KG1 (cell line): ENCODE measurements around the gene PSMB9.
"Not testable (repeated sequence)": the region's sequence is repeated elsewhere in the genome, so short reads cannot be mapped to it uniquely, and the experiment has no call there.

Experiments
- DNase-seq: peaks from one replicate; lab custom pipeline; 2025; lab: John Stamatoyannopoulos, UW

PSMB9 gene

DNA sequence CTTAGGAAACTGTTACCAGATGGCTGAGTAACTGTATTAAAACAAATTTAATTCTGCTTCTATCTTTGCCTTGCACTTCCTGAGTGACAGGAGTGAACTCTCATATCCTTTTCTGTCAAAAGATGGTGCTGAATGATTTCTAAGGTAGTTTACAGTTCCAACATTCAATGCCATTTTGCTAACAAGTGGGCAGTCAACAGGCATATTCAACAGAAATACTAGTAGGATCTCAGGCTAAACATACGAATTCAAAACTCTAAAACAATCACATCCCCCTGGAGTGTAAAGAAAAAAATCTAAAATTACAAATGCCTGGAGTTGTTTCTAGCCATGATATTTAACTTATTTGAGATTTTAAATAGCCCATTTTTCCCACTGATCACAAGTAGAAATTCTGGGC, 6.7 kb downstream of the PSMB9 start:
- DNase-seq: no peak

GRCh38 chr6:32862725-32863124, 8.7 kb downstream of the PSMB9 start:
- DNase-seq: no peak

DNA sequence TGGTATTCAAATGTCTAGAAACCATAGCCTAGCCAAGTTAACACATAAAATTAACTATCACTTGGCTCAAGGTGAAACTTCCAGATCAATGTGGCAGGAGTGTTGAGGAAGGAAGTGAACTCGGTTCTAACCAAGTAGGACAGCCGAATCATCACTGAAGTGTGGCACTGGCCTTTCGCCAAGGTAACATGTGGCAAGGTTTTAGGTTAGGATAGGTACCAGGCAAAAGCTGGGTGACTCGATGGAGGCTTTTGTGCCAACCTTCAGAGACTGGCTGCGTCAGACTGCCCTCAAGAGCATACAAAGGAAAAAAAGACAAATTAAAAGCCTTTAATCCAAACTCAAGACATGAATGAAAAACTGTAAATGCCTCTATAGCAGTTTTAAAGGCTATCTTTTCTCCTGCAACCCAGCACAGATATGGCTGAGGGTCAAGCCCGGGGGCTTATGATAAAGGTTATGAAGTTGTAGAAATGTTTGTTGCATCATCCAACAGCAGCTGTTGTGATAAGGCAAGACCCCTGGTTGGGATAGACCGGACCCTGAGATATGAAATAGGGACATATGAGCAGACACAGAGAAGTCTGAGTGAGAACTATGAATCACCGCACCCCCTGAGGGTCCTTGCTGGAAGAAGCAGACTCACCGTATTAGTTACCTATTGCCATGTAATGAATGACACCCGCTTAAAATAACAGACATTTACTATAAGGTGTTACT, 11.9 kb downstream of the PSMB9 start:
- DNase-seq: no peak

DNA sequence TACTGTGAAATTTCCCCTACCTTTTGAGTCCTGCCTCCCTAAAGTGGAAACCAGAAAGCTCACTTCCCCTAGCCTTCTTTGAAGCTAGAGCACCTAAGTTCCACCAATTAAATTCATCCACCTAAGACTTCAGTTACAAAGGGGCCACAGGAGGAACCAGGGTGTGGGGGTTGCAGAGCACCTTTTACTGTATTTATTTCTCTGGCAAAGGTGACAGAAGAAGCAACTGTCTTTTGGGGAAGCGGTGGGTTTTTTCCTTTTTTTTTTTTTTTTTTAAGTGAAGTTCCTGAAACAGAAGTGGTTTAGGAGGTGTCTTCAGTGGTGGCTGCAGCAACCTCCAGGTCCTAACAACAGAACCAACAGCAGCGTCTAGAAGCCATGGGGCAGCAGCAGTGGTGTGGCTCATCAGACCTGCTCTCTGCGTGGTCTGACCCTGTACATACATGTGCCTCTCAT, 13.1 kb downstream of the PSMB9 start:
- DNase-seq: peak; percentile 49

DNA sequence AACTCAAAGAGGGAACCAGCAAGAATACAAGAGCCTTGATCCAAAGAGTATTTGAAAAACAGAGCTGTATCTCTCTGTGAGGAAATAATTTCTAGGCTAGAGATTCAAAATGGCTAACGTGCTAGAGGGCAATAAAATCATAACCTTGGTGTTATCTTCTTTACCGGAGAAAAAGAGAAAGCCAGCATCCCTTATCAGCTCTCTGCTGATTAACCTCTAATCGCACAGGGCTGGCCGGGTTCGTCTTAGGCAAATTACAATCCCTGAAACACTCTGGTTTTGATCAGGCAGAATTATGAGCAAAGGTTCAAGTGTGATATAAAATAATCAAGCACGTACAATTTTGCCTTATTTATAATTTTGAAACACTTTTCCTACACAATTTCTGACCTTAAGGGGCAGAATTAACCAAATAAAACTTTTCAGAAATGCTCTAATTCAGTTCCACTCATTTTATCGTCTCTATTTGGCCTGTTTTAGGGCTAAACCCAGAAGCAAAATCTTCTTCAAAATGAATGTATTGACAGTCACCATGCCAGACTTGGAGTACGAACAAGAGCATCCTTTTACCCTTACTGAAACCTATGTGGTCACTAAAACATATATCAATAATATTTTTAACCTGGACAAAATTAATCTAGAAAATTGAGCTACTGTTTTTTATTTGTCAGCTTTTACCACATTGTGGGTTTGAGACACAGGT, 13.7 kb downstream of the PSMB9 start:
- no peak for DNase-seq

- peak; percentile 85 for DNase-seq
Observed at GRCh38 chr6:32868257-32868788, 14.3 kb downstream of the PSMB9 start.

DNA sequence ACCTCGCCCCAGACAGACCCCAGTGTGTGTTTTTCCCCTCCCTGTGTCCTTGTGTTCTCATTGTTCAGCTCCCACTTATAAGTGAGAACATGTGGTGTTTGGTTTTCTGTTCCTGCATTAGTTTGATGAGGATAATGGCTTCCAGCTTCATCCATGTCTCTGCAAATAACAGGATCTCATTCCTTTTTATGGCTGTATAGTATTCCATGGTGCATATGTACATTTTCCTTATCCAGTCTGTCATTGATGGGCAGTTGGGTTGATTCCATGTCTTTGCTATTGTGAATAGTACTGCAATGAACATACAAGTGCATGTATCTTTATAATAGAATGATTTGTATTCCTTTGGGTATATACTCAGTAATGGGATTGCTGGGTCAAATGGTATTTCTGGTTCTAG, 20.0 kb downstream of the PSMB9 start:
- DNase-seq: not testable (repeated sequence)

GRCh38 chr6:32876603-32877002, 22.6 kb downstream of the PSMB9 start:
- no peak for DNase-seq

DNA sequence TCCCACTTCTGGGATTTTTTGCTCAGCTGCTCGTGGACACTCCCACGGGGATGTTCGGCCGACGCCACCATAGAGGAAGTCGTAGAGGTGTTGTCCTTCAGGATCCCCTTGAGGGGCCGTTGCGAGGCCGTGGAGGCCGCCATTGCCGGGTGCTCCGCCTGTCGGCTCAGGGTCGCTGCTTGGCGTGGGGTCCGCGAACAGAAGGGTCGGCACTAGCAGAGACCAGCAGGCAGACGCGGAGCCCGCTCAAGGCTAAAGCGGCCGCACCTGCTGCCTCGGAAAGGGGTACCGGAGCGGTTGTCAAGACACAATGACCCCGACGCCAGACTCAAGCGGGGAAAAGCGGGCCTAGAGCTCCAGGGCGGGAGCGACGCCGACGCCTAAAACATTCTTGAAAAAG, 25.7 kb downstream of the PSMB9 start:
- DNase-seq: no peak

DNA sequence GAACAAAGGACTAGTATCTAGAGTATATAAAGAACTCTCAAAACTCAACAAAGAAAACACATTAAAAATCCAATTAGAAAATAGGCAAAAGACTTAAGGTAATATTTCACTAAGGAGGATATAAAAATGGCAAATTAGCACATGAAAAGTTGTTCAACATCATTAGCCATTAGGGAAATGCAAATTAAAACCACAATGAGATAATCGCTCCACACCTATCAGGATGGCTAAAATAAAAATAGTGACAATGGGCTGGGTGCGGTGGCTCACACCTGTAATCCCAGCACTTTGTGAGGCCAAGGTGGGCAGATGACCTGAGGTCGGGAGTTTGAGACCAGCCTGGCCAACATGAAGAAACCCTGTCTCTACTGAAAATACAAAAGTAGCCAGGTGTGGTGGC, 27.0 kb downstream of the PSMB9 start:
- not testable (repeated sequence) for DNase-seq

- DNase-seq: no peak
Observed at GRCh38 chr6:32882879-32883250, 28.9 kb downstream of the PSMB9 start.

- DNase-seq: no peak
Observed at GRCh38 chr6:32883789-32884188, 29.8 kb downstream of the PSMB9 start.

GRCh38 chr6:32885698-32886286, 31.8 kb downstream of the PSMB9 start:
- DNase-seq: peak; percentile 55

GRCh38 chr6:32886681-32887383, 32.8 kb downstream of the PSMB9 start:
- no peak for DNase-seq

GRCh38 chr6:32887616-32888015, 33.6 kb downstream of the PSMB9 start:
- DNase-seq: no peak

DNA sequence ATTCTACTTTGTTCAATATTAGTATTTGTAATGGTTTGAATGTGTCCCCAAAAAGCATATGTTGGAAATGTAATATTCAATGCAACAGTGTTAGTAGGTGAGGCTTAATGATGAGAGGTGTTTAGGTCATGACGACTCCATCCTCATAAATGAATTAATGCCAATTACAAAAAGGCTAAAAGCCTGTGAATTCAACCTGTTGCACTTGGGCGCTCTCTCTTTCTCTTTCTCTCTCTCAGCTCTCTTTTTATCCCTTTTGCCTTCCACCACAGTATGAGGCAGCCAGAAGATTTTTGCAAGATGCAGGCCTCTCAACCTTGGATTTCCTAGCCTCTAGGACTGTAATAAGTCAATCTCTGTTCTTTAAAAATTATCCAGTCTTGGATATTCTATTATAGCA, 34.6 kb downstream of the PSMB9 start:
- DNase-seq: no peak

DNA sequence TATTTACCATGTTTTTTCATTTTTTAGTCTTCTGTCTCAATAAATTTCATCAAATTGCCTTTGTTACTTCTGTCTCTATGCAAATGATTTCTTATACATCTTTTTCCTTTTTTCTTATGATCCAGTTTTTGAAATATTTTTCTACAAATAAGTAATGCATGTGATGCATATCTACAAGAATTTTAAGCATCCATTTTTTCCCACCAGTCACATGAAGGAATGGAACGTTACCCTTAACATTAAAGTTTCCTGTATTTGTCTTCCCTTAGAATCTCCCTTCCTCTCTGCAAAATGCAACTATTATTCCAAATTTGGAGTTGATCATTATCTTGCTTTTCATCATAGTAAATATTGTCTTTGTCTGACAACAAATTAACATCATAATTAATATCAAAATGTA, 35.5 kb downstream of the PSMB9 start:
- DNase-seq: no peak

- DNase-seq: no peak
Observed at GRCh38 chr6:32890831-32891230, 36.8 kb downstream of the PSMB9 start.

DNA sequence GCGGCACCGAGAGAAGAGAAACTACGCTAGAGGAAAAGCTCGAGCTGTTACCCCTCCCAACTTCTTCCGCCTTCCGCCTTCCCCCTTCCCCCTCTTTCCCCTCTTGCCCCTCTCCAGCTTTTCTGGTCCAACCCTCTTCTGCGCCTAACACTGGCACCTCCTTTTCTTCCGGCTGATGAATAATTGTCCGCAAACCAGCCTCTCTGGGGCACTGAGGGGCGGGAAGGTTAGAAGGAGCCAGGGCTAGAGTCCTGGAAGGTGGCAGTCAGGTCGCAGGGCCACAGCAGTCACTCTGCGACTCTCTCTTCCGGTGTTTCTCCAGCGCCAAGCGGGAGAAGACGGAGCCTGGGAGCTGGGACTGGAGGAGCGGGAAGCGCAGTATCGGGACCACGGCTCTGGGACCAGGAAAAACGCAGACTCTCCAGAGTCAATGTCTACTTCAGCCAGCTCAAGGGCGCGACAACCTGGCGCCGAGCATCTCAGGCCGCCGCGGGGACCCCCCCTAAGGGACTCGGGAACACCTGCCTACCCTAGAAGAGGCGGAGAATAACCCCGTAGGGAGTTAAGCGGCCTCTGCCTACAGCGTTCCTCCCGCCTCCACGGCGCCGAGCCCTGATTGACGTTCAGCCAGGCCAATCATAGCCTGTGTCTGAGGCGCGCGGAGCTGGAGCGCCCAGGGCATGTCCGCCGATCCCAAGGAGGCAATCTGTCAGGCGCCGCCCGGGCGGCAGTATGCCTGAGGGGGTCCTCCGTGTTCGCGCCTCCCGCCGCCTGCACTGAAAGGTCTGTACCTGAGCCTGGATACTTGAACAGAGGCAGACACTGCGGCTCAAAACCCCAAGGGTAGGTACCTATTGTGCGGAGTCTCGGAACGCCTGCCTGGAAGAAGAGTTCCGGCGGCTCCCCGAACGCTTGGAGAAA, 40.4 kb downstream of the PSMB9 start:
- peak; percentile 83 for DNase-seq

DNA sequence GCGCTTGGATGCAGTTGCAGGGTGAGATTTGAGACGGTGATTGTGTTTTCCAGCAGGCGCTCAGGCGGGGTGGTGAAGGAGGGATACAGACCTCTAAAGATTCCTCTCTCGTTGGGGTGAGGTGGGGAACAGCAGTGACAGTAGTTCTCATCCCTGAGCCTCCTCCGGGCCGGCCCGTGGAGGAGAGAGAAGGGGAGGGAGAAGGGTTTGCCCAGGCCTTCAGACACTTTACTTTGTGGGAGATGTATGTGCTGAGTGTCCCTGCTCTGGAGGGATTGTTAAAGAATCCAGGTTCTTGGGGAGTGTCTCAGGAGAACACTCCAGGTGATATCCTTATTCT, 41.0 kb downstream of the PSMB9 start:
- no peak for DNase-seq

DNA sequence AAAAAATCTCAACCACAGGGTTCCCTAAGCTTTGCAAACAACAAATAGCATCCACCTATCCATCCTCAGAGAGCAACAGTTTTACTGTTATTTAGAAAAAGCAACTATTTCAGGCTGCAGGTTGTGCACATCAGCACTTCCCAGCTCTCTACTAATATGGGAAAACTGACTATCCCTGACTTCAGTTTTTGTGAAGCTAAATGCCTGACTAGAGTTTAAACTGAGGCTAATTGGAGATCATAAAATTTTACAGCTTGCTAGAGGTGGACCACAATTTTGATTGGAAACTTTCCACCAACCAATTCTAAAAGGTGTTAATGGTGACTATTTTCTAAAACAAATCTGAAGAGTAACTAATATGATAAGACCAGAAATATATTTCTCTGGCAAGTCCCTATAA, 50.0 kb downstream of the PSMB9 start:
- no peak for DNase-seq
